Measurements from ENCODE around the gene KMT2C.
"Not testable (repeated sequence)": the region's sequence is repeated elsewhere in the genome, so short reads cannot be mapped to it uniquely, and the experiment has no call there.

KMT2C gene

GRCh38 chr7:152435384-152436110 lies at the start of gene KMT2C:
KMT2C (minus strand) TSS chr7:152436003; CDS start chr7:152435786, 217 bp downstream.
- peak; percentile 19 for DNase-seq (ENCODE audit: low read depth)

- no peak for DNase-seq (ENCODE audit: low read depth)
Observed at GRCh38 chr7:152481082-152481481, 45.3 kb upstream of the KMT2C start.

GRCh38 chr7:152480664-152481063 lies 44.9 kb upstream of the KMT2C start:
- DNase-seq (ENCODE audit: low read depth) = no peak

- DNase-seq (ENCODE audit: low read depth) = no peak
Observed at GRCh38 chr7:152479595-152479994, 43.8 kb upstream of the KMT2C start.

- DNase-seq (ENCODE audit: low read depth) = no peak
Observed at GRCh38 chr7:152478140-152478539, 42.3 kb upstream of the KMT2C start.

GRCh38 chr7:152477079-152477478 lies 41.3 kb upstream of the KMT2C start:
- no peak for DNase-seq (ENCODE audit: low read depth)

GRCh38 chr7:152476551-152476950 lies 40.7 kb upstream of the KMT2C start:
- no peak for DNase-seq (ENCODE audit: low read depth)

- DNase-seq (ENCODE audit: low read depth) = not testable (repeated sequence)
Observed at GRCh38 chr7:152471023-152471620, 35.3 kb upstream of the KMT2C start.

GRCh38 chr7:152470251-152471022 lies 34.6 kb upstream of the KMT2C start:
- DNase-seq (ENCODE audit: low read depth) = not testable (repeated sequence)

GRCh38 chr7:152469576-152469975 lies 33.8 kb upstream of the KMT2C start:
- DNase-seq (ENCODE audit: low read depth) = not testable (repeated sequence)

GRCh38 chr7:152467225-152467624 lies 31.4 kb upstream of the KMT2C start:
- no peak for DNase-seq (ENCODE audit: low read depth)

- DNase-seq (ENCODE audit: low read depth) = no peak
Observed at GRCh38 chr7:152465119-152465387, 29.2 kb upstream of the KMT2C start.

- peak; percentile 26 for DNase-seq (ENCODE audit: low read depth)
Observed at GRCh38 chr7:152464312-152465118, 28.7 kb upstream of the KMT2C start.

GRCh38 chr7:152463709-152464311 lies 28.0 kb upstream of the KMT2C start:
- peak; percentile 100 for DNase-seq (ENCODE audit: low read depth)

- peak; percentile 1 for DNase-seq (ENCODE audit: low read depth)
Observed at GRCh38 chr7:152462995-152463708, 27.3 kb upstream of the KMT2C start.

- no peak for DNase-seq (ENCODE audit: low read depth)
Observed at GRCh38 chr7:152459724-152460251, 24.0 kb upstream of the KMT2C start.

- DNase-seq (ENCODE audit: low read depth) = no peak
Observed at GRCh38 chr7:152451356-152451755, 15.6 kb upstream of the KMT2C start.

GRCh38 chr7:152445386-152446008 lies 9.7 kb upstream of the KMT2C start:
- DNase-seq (ENCODE audit: low read depth) = not testable (repeated sequence)

- DNase-seq (ENCODE audit: low read depth) = no peak
Observed at GRCh38 chr7:152443586-152443985, 7.8 kb upstream of the KMT2C start.

GRCh38 chr7:152442330-152442835 lies 6.6 kb upstream of the KMT2C start:
- DNase-seq (ENCODE audit: low read depth) = no peak

Measured in stimulated activated CD8-positive, alpha-beta memory T cell treated with anti-CD3 and anti-CD28 coated beads, Interleukin-12 subunit alpha, Interleukin-12 subunit beta, amount 100 ng/mL, for 1 hour (primary cell).